GM19372 (cell line): ENCODE data around the gene CTCF.

Source experiments
- ATAC-seq: cut with Tn5 transposase; IDR thresholded peaks from one replicate; pipeline ENCODE4 v1.9.1; 2021; ENCODE audit warnings: mild to moderate bottlenecking, low read depth, moderate library complexity; ENCODE audit not compliant: unreplicated experiment

CTCF gene

DNA sequence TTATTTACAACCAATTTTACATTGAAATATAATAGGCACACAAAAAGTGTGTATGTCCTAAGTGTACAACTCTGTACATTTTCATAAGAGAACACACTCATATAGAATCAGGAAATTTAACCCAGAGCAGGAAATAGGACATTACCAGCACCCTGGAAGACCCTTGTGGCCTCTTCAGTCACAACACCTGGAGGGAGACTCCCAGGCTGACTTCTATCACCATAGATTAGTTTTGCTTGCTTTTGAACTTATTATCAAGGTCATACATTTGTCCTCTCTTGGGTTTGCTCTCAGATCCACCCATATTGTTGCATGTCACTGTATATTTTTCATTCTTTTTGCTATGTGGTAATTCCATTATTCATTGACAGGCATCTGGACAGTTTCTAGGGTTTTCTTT is 27.9 kb upstream of the CTCF start:
- ATAC-seq = no peak

DNA sequence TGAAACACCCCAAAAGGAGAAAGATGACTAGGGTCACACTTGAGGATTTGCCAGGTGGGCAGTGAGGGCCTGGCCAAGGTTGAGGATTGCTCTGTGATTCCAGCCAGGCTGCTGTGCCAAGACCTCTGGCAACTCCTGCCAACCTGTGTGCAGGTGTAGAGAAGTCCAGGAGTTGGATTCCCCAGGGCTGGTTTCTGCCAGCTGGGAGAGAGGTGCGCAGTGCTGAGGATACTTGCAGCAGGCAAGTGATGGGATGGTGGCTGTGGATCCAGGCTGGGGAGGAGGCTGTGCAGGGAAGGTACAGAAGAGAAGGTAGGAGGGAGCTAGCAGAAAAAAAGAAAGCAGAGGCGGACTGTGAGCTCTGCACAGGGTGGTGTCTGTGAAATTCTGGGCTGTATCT is 27.1 kb upstream of the CTCF start:
- ATAC-seq = no peak

DNA sequence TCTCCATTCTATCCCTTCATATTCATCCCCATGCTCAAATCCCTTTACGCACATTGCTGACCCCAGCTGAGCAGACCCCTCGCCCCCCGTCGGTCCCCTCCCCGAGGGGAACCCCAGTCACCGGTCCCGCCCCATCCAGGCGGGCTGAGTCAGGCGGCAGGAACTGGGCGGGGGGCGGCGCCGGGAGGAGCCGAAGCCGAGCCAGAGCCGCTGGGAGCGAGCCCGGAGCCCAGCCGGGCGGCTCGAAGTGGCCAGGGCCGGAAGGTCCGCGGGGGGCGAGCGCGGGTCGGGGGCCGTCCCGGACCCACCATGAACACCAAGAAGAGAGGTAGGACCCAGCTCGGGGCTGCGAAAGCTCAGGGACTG is 25.1 kb upstream of the CTCF start:
- ATAC-seq = no peak

DNA sequence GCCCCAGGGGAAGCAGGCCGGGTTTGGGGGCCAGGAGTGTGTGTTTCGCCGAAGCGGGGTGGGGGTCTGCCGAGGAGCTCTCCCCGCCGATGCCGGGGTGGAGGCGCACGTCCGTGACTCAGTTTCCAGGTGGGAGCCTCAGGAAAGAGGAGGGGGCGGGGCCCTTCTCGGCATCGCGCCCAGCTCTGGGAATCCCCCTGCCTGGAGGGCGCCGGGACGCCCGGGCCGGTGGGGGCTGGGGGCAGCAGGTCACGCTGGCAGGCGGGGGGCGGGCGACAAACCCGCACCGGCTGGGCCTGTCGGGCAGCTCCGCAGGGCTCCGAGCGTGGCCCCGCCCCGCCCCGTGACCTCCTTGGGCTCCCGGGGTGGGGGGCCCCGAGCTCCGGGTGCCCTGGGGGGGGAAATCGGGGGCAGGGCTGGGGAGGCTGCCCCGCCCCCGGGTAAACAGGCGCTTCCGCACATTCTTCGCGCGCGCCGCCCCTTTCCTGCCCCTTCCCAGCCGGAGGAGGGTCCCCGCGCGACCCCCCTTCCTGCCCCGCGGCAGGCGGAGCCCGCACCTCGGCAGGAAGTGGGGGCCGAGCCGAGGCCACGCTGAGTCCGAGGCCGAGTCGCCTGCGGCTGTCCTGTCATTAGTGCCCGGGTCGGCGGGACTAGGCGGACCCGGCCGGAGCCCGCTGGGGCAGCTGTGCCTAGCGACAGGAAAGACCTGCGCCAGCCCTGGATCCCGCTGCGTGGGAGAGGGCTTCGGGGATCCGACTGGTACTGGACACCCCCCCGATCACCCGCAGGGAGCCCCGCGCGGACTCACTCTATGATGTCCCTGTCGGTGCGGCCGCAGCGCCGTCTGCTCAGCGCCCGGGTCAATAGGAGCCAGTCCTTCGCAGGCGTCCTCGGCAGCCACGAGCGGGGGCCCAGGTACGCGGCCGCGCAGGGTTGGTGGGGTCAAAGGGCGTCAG is 24.4 kb upstream of the CTCF start:
- no peak for ATAC-seq

DNA sequence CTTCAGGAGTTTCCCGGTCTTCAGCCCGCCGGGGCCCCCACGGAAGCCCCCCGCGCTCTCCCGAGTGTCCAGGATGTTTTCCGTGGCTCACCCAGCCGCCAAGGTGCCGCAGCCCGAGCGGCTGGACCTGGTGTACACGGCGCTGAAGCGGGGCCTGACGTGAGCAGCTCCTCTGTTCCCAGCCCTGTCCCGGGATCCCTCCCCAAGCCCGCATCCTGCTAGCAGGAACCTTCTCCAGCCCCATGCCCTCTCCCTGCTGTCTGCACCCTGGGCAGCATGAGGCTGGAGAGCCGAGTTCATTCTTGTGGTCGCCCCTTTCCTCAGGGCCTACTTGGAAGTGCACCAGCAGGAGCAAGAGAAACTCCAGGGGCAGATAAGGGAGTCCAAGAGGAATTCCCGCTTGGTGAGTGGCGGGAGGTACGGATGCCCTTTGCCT is 23.6 kb upstream of the CTCF start:
- ATAC-seq = no peak

DNA sequence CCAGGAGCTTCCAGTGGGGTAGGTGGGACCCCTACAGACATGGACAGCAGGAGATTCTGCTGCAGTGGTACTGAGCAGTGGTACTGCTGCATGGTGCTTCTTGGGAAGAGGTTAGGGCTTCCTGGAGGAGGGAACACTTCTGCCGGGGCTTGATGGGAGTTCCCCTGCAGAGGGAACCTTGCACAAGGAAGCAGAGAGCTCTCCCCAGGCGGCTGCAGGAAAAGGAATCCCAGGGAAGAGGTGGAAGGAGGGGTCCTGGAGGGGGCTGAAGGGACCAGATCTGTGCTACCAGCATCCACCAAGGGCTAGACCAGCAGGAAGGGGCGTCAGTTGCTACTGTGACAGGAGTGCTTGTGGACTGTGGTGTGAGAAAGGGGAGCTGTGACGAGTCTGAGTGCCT is 23.1 kb upstream of the CTCF start:
- no peak for ATAC-seq

DNA sequence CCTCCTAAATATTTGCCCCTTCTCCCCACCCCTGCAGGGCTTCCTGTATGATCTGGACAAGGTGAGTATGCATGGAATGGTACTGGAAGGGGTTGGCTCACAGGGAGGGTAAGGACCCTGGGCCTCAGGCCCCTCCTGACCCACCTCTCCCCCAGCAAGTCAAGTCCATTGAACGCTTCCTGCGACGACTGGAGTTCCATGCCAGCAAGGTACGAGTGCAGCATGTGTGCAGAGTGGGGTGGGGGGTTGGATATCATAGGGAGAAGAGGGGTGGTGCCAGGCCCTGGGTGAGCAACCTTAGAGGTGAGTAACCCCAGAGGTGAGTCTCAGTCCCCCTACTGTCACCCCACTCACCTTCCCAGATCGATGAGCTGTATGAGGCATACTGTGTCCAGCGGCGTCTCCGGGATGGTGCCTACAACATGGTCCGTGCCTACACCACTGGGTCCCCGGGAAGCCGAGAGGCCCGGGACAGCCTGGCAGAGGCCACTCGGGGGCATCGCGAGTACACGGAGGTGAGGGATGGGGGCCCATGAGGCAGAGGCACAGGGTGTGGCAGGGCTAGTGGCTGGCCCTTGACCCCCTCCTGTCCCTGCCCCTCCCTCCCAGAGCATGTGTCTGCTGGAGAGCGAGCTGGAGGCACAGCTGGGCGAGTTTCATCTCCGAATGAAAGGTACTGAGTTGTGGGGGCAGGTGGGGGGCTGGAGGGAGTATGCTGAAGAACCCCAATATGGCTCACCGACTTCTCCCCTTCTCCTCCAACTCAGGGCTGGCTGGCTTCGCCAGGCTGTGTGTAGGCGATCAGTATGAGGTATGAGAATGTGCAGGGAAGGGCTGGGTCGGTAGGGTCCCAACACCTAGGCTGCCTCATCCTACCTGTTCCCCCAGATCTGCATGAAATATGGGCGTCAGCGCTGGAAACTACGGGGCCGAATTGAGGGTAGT is 22.4 kb upstream of the CTCF start:
- ATAC-seq = no peak

DNA sequence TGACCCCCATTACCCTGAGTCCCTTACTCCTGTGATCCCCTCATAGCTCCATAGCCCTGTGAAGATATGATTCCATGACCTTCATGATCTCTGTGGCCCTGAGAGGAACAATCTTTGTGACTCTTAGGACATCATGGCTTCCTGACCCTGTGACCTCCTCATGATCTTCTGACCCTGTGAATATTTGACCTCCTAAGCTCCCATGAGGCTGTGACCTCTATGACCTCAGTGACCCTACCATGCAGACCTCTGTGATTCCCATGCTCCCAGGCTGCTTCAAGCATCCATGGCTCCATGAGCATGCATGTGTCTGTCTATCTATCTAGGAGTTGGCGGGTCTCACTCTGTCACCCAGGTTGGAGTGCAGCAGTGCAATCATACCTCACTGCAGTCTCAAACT is 21.6 kb upstream of the CTCF start:
- ATAC-seq = no peak

DNA sequence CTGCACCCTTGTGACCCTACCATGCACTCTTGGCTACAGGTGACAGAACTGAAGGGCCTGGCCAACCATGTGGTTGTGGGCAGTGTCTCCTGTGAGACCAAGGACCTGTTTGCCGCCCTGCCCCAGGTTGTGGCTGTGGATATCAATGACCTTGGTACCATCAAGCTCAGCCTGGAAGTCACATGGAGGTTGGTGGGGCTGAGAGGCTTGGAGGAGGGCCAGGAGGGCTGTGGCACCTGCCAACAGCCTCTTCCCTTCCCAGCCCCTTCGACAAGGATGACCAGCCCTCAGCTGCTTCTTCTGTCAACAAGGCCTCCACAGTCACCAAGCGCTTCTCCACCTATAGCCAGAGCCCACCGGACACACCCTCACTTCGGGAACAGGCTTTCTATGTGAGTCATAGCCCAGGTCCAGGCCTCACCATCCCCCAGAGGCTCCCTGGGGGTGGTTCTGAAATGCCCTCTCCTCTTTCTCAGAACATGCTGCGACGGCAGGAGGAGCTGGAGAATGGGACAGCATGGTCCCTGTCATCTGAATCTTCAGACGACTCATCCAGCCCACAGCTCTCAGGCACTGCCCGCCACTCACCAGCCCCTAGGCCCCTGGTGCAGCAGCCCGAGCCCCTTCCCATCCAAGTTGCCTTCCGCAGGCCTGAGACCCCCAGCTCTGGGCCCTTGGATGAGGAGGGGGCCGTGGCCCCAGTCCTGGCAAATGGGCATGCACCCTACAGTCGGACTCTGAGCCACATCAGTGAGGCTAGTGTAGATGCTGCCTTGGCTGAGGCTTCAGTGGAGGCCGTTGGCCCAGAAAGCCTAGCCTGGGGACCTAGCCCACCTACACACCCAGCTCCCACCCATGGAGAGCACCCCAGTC is 20.7 kb upstream of the CTCF start:
- ATAC-seq = no peak

DNA sequence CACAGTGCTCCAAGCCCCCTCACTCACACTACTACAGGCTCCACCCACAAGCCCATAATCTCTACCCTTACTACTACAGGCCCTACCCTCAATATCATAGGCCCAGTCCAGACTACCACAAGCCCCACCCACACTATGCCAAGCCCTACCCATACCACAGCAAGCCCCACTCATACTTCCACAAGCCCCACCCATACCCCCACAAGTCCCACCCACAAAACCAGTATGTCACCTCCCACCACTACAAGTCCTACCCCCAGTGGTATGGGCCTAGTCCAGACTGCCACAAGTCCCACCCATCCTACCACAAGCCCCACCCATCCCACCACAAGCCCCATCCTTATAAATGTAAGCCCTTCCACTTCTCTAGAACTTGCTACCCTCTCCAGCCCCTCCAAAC is 19.9 kb upstream of the CTCF start:
- ATAC-seq = no peak

DNA sequence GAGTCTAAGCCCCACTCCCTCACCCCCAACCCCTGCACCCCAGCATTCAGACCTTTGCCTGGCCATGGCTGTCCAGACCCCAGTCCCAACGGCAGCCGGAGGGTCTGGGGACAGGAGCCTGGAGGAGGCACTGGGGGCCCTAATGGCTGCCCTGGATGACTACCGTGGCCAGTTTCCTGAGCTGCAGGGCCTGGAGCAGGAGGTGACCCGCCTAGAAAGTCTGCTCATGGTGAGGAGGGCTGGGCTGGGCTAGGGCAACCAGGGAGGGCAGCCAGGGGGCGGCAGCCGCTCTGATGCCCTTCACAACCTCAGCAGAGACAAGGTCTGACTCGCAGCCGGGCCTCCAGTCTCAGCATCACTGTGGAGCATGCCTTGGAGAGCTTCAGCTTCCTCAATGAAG is 19.3 kb upstream of the CTCF start:
- ATAC-seq = no peak

DNA sequence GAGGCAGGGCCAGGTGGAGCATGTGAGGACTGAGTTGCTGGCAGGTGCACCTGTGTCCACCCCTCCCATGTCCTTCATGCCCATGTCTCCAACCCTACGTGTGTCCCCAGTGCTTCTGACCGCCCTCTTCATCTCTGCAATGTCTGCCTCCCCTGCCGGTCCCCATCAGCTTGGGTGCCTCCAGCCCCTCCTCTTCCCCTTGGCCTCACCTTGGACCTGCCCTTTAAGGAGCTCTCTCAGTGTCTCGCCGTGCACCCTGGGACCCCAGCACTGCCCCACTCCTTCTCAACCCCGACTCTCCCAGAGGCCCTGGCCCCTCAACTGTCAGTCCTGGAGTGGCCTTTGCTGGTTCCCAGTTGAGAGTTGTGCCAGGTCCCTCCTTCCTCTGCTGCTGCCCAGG is 18.7 kb upstream of the CTCF start:
- no peak for ATAC-seq

DNA sequence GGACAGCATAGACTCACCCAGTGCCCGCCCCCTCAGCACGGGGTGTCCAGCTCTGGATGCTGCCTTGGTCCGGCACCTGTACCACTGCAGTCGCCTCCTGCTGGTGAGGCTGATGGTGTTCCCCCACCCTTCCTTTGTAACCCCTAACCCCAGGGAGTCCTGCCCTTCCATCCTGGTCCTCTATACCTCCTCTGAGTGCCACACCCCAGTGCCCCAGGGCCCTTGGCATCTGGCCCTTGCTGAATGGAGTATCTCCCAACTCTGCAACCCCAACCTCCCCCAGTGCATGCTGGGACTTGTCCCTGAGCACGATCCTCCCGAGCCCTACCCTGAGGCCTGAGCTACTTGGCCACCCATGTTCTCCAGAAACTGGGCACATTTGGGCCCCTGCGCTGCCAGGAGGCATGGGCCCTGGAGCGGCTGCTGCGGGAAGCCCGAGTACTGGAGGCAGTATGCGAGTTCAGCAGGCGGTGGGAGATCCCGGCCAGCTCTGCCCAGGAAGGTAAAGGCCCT is 17.9 kb upstream of the CTCF start:
- ATAC-seq = no peak

DNA sequence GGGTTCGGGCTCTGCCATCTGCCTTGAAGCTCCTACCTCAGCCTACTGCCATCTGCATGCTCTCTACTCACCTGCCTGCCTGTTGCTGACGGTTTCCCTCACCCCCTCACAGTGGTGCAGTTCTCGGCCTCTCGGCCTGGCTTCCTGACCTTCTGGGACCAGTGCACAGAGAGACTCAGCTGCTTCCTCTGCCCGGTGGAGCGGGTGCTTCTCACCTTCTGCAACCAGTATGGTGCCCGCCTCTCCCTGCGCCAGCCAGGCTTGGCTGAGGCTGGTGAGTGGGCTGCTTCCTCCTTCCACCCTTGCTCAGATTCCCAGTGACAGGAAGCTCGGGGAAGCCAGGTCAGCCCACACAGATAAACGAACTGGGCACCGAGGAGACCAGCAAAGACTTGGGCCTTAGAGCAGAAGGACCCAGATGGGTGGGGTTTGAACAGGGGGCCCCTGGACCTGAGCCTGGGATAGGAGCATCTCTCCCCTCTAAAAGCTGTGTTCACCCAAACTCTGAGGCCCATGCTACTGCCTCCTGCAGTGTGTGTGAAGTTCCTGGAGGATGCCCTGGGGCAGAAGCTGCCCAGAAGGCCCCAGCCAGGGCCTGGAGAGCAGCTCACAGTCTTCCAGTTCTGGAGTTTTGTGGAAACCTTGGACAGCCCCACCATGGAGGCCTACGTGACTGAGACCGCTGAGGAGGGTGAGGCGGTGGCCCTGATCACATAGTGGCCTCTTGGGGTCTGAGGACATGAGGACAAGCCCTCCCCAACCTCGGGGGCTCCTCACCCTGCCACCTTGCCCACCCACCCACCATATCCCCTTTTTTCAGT is 17.3 kb upstream of the CTCF start:
- ATAC-seq = no peak

DNA sequence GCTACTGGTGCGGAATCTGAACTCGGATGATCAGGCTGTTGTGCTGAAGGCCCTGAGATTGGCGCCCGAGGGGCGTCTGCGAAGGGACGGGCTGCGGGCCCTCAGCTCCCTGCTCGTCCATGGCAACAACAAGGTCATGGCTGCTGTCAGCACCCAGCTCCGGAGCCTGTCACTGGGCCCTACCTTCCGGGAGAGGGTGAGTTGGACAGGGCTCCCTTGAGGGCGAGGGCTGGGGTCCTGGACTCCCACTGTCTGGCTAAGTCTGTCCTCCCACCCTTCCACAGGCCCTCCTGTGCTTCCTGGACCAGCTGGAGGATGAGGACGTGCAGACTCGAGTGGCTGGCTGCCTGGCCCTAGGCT is 16.7 kb upstream of the CTCF start:
- no peak for ATAC-seq

DNA sequence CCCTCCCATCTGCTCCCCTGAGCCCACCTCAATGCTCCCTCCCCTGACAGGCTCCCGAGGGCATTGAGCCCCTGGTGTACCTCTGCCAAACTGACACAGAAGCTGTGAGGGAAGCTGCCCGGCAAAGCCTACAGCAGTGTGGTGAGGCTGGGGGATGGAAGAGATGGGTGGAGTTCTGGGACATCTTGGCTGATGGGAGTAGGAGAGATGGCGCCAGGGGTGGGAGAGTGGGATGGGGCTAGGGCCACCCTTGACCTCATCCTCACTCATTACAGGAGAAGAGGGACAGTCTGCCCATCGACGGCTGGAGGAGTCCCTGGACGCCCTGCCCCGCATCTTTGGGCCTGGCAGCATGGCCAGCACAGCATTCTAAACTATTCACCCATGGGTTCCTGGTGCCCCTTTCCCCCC is 16.2 kb upstream of the CTCF start:
- no peak for ATAC-seq

DNA sequence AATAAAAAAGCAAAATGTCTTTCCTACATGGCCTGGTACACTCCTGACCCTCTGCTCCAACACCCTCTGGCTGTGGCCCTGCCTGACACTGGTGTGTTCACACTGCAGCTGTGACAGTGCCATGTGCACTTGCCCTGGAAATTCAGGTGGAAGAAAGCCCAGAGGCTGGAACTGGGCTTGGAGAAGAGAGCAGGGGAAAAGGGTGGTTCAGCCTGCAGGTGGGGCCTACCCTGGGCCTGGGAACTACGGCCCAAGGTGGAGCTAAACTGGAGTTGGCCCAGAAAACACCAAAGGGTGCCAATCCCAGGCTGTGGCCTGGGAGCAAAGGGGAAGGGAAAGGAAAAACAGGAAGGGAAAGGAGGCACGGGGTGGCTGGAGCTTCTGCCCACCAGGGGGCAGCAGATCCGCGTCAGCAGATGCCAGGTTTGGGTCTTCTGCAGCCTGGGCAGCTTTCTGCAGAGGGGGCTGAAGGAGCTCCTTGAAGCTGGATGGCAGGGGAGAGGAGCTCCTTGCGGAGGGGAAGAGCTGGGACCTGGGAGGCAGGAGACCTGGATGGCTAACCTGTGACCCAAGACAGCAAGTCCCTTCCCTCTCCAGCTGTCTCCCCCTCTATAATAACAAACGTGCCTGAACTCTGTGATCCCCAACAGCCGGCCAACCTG is 15.4 kb upstream of the CTCF start:
- ATAC-seq = no peak

DNA sequence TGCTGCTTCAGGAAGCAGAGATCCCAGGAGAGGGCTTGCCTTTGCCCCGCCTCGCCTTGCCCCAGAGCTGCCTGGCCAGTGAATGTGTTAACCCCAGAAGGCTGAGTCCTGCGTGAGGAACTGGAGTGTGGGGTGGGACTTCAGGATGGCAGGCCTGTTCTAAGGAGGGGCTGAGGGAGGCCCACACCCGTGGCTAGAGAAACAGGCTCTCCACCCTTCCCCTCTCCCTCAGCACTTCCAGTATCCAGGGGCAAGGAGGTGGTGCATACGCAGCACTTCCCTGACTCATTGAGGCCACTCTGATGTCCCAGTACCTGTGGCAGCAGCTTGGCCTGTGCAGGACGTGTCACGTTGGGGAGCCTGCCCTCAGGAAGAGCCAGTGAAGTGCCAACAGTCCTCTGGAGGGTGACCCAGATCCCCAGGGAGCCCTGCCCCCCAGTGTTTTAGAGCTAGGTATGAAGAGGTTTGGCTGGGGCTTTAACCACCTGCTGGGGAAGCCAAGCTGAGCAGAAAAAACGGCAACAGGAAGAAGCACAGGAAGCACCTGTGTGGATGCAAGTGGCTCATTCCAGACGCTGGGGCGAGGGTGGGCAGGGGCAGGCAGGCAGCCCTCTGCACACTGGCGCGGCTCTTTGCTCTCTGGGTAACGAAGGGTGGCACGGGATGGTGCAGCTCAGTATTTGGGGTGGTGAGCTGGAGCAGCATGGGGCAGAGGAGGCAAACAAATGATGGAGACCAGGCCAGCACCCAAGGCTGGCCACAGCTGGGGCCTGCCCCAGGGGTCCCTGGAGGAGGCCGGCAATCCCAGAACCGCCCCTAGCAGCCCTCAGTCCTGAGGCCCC is 14.7 kb upstream of the CTCF start:
- ATAC-seq = no peak
